H1 (cell line): ENCODE measurements around the gene ZNF148.

ENCODE experiments used
- CHD2 ChIP-seq: IDR thresholded peaks from 2 replicates; pipeline ENCODE4 v1.6.1; 2012; ENCODE audit warnings: low read length, improper control_type of control experiment
- EP300 ChIP-seq, 2 experiments: IDR thresholded peaks; 1 replicate in 1 of 2; 2 replicates in 1 of 2; pipeline ENCODE4 v1.6.1; 2011 to 2012; ENCODE audit warnings: low read depth in 2 of 2, low read length in 2 of 2, mild to moderate bottlenecking in 2 of 2, borderline replicate concordance in 1 of 2, inconsistent platforms in 1 of 2, moderate library complexity in 1 of 2
- MAFK ChIP-seq: IDR thresholded peaks from 2 replicates; pipeline ENCODE4 v1.6.1; 2012; ENCODE audit warnings: low read depth, mild to moderate bottlenecking, improper control_type of control experiment, low read length
- POLR2A ChIP-seq, 2 experiments: IDR thresholded peaks; 1 replicate in 1 of 2; 2 replicates in 1 of 2; pipeline ENCODE4 v1.6.1; 2011; ENCODE audit warnings: low read depth in 2 of 2, low read length in 2 of 2, mild to moderate bottlenecking in 2 of 2; ENCODE audit errors: control extremely low read depth in 1 of 2
- TF ChIP-seq, protein P1 (sequence below): IDR thresholded peaks from 2 replicates; pipeline ENCODE4 v1.6.1; 2011; ENCODE audit warnings: low read length, improper control_type of control experiment
- TF ChIP-seq, protein P2 (sequence below), 3 experiments: IDR thresholded peaks; 1 replicate in 2 of 3; 2 replicates in 1 of 3; pipeline versions ENCODE4 v1.5.1 to v1.6.1; 2011; ENCODE audit warnings: low read length in 3 of 3, mild to moderate bottlenecking in 3 of 3, inconsistent platforms in 2 of 3, low read depth in 1 of 3, moderate library complexity in 1 of 3; ENCODE audit not compliant: insufficient read depth in 1 of 3; ENCODE audit errors: control extremely low read depth in 1 of 3

DNA sequence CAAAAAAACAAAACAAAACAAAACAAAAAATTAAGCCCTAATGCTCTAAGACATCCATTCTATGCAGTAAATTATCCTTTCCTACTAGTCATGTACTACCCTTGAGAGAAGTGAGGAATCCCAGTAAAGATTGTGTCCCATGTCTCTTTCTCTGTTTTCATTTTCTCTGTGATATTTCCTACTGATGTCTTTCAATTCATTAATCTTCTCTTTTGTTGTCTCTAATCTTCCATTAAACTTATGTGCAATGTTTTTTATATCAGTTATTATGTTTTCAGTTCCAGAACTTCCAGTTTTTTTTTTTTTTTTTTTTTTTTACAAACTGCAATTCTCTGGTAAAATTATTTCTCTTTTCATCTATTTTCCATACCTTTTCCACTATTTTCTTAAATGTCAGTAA lies 118.5 kb downstream of the ZNF148 start:
- TF ChIP-seq CHD2 = no peak
- TF ChIP-seq, protein P1, sequence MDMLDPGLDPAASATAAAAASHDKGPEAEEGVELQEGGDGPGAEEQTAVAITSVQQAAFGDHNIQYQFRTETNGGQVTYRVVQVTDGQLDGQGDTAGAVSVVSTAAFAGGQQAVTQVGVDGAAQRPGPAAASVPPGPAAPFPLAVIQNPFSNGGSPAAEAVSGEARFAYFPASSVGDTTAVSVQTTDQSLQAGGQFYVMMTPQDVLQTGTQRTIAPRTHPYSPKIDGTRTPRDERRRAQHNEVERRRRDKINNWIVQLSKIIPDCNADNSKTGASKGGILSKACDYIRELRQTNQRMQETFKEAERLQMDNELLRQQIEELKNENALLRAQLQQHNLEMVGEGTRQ = no peak
- no peak for TF ChIP-seq POLR2A (IDR thresholded peaks at IDR 0.05; ENCODE audit: control extremely low read depth in 1 of 2, low read depth in 2 of 2, low read length in 2 of 2)
- no peak for TF ChIP-seq EP300 (IDR thresholded peaks at IDR 0.05; ENCODE audit: borderline replicate concordance in 1 of 2, low read depth in 2 of 2, low read length in 2 of 2)
- TF ChIP-seq, protein P2, sequence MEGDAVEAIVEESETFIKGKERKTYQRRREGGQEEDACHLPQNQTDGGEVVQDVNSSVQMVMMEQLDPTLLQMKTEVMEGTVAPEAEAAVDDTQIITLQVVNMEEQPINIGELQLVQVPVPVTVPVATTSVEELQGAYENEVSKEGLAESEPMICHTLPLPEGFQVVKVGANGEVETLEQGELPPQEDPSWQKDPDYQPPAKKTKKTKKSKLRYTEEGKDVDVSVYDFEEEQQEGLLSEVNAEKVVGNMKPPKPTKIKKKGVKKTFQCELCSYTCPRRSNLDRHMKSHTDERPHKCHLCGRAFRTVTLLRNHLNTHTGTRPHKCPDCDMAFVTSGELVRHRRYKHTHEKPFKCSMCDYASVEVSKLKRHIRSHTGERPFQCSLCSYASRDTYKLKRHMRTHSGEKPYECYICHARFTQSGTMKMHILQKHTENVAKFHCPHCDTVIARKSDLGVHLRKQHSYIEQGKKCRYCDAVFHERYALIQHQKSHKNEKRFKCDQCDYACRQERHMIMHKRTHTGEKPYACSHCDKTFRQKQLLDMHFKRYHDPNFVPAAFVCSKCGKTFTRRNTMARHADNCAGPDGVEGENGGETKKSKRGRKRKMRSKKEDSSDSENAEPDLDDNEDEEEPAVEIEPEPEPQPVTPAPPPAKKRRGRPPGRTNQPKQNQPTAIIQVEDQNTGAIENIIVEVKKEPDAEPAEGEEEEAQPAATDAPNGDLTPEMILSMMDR (IDR thresholded peaks at IDR 0.05; ENCODE audit: control extremely low read depth in 1 of 3, insufficient read depth in 1 of 3, low read depth in 1 of 3, low read length in 3 of 3) = no peak
- TF ChIP-seq MAFK = no peak
